GM21515 (cell line): ENCODE results near the gene PPM1J.
"Not testable (repeated sequence)": the region's sequence is repeated elsewhere in the genome, so short reads cannot be mapped to it uniquely, and the experiment has no call there.

Source experiments
- ATAC-seq: cut with Tn5 transposase; IDR thresholded peaks from one replicate; pipeline ENCODE4 v1.9.1; 2021; ENCODE audit not compliant: unreplicated experiment

The PPM1J gene

GRCh38 chr1:112715264-112716053 is at the start of gene PPM1J:
PPM1J (minus strand) TSS chr1:112715332; CDS start chr1:112715301, 31 bp downstream.
- ATAC-seq, result peak; percentile 73

DNA sequence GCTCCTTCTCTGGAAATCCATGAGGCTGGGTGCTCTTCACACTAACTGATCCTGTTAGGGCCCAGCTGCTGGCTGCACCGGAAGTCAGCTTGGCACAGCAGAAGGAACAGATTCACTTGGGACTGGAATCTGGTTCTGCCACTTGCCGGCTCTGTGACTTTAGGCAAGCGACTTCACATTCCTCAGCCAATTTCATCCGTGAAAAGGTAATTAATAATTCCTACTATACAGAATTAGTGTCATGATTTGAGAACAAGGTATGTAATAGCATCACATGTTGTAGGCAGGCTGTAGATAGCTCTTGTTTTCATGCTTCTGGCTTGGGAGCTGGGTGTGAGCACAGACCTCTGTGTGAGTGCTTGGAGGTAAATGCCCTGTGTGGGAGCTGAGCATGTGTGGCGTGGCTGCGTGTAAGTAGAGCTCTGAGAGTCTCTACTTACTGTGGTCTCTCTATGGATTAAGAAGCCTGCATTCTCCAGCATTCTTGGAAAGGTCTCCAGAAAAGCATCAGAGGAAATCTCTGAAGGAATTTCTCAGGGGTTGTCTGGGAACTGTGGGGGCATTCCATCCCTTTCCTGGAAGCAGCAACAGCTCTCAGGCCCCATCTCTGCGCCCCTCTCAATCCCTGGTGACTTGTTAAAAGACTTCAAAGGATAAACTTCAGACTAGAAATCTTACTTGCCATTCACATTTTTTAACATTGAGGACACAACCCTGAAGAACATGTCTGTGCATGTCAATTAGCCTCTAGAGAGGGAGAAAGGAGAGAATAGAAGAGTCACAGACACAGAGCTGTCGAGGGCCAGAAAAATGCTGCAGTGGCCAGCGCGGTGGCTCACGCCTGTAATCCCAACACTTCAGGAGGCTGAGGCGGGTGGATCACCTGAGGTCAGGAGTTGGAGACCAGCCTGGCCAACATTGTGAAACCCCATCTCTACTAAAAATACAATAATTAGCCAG is 47.7 kb upstream of the PPM1J start:
- ATAC-seq, result no peak

- no peak for ATAC-seq
These were observed 46.8 kb upstream of the PPM1J start for GRCh38 chr1:112761714-112762480.

DNA sequence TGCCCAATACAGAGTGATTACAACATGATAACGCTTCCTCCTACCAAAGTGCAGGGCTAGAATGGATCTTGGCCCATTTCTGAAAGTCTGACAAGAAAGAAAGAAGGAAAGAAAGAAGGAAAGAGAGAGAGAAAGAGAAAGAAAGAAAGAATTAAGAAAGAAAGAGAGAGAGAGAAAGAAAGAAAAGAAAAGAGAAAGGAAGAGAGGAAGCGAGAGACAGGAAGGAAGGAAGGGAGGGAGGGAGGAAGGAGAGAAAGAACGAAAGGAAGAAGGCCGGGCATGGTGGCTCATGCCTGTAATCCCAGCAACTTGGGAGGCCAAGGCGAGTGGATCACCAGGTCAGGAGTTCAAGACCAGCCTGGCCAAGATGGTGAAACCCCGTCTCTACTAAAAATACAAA is 44.1 kb upstream of the PPM1J start:
- ATAC-seq, result no peak

DNA sequence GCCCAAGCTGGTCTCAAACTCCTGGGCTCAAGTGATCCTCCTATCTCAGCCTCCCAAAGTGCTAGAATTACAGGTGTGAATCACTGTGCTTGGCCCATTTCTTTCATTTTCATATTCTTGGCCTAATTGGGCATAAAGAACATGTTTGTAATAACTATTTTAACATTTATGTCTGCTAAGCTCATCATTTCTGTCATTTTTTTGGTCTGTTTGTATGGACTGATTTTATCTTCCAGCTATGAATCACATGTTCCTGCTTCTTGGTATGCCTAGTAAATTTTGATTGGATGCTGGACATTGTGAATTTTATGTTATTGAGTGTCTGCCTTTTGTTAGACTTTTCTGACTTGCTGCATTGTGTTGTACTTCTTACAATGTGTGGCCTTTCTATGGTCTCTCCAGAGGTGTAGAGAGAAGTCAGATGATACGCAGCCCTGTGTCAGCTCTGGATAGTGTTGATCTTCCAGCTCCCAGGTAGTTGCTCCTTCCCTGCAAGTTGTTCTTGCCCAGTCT is 39.0 kb upstream of the PPM1J start:
- ATAC-seq, result no peak

DNA sequence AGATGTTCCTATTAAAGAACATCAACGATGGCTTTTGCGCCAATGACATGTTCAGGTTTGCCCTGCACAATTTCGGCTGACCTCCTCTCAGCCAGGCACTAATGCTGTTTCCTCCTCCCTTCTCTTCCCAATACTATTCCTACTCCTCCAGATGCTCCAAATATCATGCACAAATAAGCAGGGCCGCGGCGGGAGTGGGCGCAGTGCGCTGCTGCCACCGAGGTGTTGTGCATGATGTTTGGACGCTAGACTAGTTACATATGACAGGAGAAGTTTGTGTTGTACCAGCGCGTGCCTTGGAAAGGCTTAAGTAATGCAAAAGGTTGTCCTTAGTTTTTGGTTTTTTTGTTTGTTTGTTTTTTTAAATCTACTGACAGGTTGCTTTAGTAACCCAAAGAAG is 33.3 kb upstream of the PPM1J start:
- ATAC-seq, result no peak

DNA sequence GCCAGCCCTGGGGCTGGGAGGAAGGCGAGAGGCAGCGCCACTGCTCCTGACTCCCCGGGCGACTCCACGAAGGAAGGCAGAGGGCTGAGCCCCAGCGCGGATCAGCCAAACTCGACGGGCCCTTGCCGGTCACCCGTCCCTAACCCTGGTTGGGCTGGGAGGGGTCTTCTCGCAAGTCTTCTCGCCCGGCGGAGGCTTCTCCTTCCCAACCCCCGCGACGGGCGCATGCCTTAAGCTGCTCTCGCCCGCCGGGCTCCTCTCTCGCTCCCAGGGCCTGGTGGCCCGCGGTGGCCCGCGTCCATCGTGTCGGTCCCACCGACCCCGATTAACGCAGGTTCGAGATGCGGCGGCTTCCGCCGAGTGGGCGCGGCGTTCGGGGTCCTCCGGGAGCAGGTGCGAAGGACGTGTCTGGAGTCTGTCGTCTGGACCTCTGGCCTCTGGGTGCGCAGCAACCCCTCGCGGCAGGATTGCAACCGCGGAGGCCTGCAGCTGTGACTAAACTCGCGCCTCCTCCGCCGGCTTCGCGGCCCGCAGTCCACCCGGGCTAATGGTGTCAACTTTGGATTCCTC is 29.0 kb upstream of the PPM1J start:
- no peak for ATAC-seq

DNA sequence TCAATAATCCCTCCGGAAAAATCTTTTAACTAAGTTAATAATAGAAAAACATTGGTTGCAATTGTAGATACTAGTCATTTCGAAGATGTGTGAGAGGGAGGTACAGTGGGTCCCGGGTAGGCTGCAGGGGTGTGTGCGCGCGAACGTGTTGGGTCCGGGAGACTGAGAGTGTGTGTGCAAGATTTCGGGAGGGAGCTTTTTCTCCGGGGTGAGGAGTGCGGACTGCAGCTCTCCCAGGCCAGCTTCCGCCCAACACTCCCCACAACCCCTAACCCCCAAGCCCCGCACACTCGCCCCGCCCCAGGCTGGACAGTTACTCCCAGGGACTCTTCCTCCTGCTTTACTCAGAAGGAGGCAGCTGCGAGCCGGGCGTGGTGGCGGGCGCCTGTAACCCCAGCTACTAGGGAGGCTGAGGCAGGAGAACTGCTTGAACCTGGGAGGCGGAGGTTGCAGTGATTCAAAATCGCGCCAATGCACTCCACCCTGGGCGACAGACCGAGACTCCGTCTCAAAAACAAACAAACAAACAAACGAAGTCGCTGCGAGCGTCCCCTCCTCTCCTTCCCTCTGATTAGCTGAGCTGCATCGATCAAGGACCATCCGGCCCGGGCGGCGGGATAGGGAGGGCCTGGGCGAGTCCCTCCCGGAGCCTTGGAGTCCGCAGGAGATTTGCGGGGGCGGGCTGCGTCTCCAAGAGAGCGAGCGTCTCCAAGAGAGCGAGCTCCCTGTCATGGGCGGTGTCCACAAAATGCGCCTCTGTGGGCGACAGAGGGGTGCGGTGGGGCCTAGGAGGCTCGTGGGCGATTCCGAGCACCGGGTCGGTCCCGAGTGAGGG is 28.3 kb upstream of the PPM1J start:
- ATAC-seq, result no peak

DNA sequence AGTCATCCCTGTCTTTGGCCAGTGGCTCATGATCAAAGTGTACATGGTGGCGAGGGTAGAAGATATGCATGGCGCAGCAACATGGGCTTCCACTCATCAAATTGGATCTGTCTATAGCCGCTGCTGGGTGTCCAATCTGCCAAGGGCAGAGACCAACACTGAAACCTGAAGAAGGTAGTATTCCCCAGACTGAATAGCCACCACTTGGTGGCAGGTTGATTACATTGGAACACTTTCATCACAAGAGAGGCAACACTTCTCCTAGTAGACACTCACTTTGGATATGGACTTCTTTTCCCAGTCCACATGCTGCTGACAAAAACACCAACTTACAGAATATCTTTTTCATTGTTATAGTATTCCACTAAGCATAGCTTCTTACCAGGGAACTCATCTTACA is 22.4 kb upstream of the PPM1J start:
- no peak for ATAC-seq

- no peak for ATAC-seq
These were observed 20.6 kb upstream of the PPM1J start for GRCh38 chr1:112735752-112736151.

- ATAC-seq, result no peak
These were observed 16.3 kb upstream of the PPM1J start for GRCh38 chr1:112731451-112731850.

- no peak for ATAC-seq
These were observed 14.8 kb upstream of the PPM1J start for GRCh38 chr1:112729909-112730308.

- not testable (repeated sequence) for ATAC-seq
These were observed 13.9 kb upstream of the PPM1J start for GRCh38 chr1:112729011-112729410.

- ATAC-seq, result not testable (repeated sequence)
These were observed 13.3 kb upstream of the PPM1J start for GRCh38 chr1:112728306-112728971.

DNA sequence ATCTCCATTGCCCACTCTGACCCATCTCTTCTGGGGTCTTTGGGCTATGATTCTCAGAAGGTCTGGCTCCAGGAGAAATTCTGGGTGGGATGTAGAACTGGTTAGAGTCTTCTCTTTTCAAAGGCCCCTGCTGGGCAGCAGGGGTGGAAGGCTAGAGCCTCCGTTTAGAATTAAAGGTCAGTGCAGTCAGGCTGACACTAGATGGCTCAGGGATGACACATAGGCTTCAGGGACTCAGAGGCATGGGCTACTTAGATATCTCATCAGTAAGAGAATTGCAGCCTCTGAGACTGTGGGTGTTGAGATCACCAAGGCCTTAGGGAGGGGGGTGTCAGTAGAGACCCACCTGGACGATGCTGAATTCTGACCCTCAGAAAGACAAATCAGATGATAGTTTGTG is 12.6 kb upstream of the PPM1J start:
- no peak for ATAC-seq

GRCh38 chr1:112724240-112724639 is 9.1 kb upstream of the PPM1J start:
- ATAC-seq, result not testable (repeated sequence)

DNA sequence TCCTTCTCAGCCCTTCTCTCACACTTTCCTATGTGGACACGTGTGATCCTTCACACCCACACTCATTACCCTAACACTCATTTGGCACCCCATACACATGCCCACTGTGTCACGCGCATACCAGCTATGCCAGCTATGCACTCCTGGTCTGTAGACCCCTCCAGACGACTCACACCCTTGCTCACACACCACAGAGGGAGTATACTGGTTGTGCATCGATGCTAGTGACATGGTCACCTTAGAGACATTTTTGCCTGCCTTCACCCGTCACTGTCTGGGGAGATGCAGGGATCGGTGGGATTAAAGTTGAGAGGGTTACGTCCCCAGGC is 8.3 kb upstream of the PPM1J start:
- ATAC-seq, result no peak

DNA sequence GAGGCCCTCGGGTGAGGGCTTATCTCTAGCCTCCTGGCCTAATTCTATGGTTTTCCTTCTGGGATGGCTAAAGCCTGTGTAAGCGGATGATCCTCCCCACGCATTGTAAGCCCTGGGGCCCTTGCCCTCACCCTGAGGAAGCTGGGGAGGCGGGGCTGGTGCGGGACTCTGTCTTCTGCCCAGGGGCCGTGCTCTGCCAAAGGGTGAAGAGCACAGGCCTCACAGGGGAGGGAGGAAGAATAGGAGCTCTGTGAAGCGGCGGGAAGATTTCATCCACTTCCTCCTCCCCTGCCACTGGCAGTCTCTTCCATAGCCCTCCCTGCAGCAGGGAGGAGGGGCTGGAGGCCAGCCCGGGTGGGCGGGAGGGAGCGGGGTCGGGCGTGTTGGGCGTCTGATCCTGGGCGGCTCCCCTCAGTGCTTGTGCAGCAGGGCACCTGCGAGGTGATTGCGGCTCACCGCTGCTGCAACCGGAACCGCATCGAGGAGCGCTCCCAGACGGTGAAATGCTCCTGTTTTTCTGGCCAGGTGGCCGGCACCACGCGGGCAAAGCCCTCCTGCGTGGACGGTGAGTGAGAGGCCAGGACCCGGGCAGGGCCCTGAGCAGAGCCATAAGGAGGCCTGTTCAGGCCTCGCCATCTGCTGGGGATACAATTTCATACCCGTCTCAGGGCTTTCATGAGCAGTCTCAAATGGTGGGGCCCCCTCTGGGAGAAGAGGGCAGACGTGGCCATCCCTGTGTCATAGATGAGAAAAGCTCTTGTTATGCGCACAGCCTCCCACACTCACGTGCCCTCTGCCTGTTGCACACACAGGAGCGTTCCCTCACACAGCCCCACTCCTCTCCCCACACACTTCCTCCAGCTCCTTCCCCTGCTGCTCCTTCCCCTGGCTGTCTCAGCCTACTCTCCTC is 7.7 kb upstream of the PPM1J start:
- no peak for ATAC-seq
